NCI-H1105 treated with DMSO at 0.1 percent for 48 hours (cell line): ENCODE data around the gene SMAD3.
A peak's percentile ranks its signal among the peaks of the same experiment; 100 is the strongest.

Experiments used
- DNase-seq: peaks from one replicate; lab custom pipeline; 2025; lab: John Stamatoyannopoulos, UW

The SMAD3 gene

GRCh38 chr15:67240235-67241131, 175.1 kb downstream of the SMAD3 start:
- peak; percentile 80 for DNase-seq

GRCh38 chr15:67241132-67241855, 175.9 kb downstream of the SMAD3 start:
- DNase-seq = no peak

- no peak for DNase-seq
Measured at GRCh38 chr15:67242708-67243111, 177.3 kb downstream of the SMAD3 start.
